Lower lobe of right lung (tissue), 2 donors: ENCODE results near the gene RING1. TPM values are rescaled to one million over a fixed set of nuclear protein-coding genes. Genes with fewer than 3 reads are reported as not detected.
"Not testable (repeated sequence)": the region's sequence is repeated elsewhere in the genome, so short reads cannot be mapped to it uniquely, and the experiment has no call there.

Experiments used
- ATAC-seq, 2 donors: fragments of 200-7000 bp; cut with Tn5 transposase; one replicate each; pipeline ENCODE4 v1.9.1; 2020 to 2022; ENCODE audit warnings: mild to moderate bottlenecking in 2 of 2, moderate library complexity in 2 of 2
- DNase-seq: peaks from one replicate; pipeline ENCODE4 v3.0.0-alpha.2; 2020
- H3K27ac ChIP-seq: fragments of 200-600 bp; one replicate; pipeline ENCODE4 v1.8.0; 2022
- H3K27me3 ChIP-seq: fragments of 200-600 bp; one replicate; pipeline ENCODE4 v1.8.0; 2022; ENCODE audit warnings: low read depth
- H3K36me3 ChIP-seq: fragments of 200-600 bp; one replicate; pipeline ENCODE4 v1.8.0; 2022; ENCODE audit warnings: mild to moderate bottlenecking
- H3K4me1 ChIP-seq: fragments of 200-600 bp; one replicate; pipeline ENCODE4 v1.8.0; 2022
- H3K4me3 ChIP-seq: fragments of 200-600 bp; one replicate; pipeline ENCODE4 v1.8.0; 2022; ENCODE audit warnings: mild to moderate bottlenecking
- H3K9me3 ChIP-seq: fragments of 200-600 bp; one replicate; pipeline ENCODE4 v1.8.0; 2022
- intact Hi-C: fragments of 100-400 bp; cut with DNase I; formaldehyde crosslinking; loops from one replicate; pipeline ENCODE4 v1.11.0; 2022
- total RNA-seq: library from RNA; stranded (reverse); fragmentation: NEBNext Ultra II Directional; extraction: Animal tissue kit (Norgen Biotek cat#: 25700); gene quantifications from one replicate; pipeline ENCODE4 v1.2.1, GENCODE V29; 2021
- TF ChIP-seq, protein P1 (sequence below): fragments of 200-600 bp; IDR thresholded peaks from one replicate; pipeline ENCODE4 v1.8.0; 2022; ENCODE audit warnings: antibody characterized with exemption, mild to moderate bottlenecking
- donor health status: DM: no; HTN: yes; CAD: no; lungs with severe emphysema.

RING1 gene
- total RNA-seq, 1 donor from 2014 or later = 43.1 TPM

GRCh38 chr6:33215271-33216116 is 7.2 kb downstream of the RING1 start:
- TF ChIP-seq, protein P1, sequence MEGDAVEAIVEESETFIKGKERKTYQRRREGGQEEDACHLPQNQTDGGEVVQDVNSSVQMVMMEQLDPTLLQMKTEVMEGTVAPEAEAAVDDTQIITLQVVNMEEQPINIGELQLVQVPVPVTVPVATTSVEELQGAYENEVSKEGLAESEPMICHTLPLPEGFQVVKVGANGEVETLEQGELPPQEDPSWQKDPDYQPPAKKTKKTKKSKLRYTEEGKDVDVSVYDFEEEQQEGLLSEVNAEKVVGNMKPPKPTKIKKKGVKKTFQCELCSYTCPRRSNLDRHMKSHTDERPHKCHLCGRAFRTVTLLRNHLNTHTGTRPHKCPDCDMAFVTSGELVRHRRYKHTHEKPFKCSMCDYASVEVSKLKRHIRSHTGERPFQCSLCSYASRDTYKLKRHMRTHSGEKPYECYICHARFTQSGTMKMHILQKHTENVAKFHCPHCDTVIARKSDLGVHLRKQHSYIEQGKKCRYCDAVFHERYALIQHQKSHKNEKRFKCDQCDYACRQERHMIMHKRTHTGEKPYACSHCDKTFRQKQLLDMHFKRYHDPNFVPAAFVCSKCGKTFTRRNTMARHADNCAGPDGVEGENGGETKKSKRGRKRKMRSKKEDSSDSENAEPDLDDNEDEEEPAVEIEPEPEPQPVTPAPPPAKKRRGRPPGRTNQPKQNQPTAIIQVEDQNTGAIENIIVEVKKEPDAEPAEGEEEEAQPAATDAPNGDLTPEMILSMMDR = no peak
- ATAC-seq (no peak), DNase-seq (no peak)
- intact Hi-C loops = no loop called here
- Histone ChIP-seq H3K27me3 (peaks cover 6% of the 10 kb centered on the region), H3K36me3 (peaks cover 5% of the 10 kb centered on the region), H3K4me3 (no peak overlapping the region), H3K27ac (no peak overlapping the region), H3K9me3 (no peaks in the 10 kb centered on the region), H3K4me1 (peaks cover 15% of the 10 kb centered on the region)

GRCh38 chr6:33216117-33216649 is 7.9 kb downstream of the RING1 start:
- intact Hi-C loops = no loop called here

DNA sequence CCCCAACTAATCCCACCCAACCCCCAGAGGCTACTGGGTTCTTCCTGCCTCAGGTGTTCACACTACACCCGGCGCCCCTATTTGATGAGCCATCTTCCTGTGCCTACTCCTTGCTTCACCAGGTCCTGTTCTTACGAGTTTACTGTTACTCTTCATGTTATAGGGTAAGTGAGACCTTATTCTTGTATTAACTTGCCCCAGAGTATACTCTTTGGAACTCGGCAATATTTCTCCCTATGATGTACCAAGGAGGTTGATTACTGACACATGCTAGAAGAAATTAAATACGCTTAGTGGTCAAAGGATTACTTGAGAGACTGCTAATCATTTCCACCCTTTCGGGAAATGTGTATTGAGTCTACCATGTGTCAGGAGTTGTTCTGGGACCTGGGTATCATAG is 8.9 kb downstream of the RING1 start:
- Histone ChIP-seq H3K4me1 (peaks cover 15% of the 10 kb centered on the region), H3K9me3 (no peaks in the 10 kb centered on the region), H3K27me3 (peaks cover 17% of the 10 kb centered on the region), H3K36me3 (no peaks in the 10 kb centered on the region), H3K4me3 (no peak overlapping the region), H3K27ac (no peak overlapping the region)
- TF ChIP-seq, protein P1 = no peak
- ATAC-seq (no peak), DNase-seq (no peak)
- intact Hi-C loops = no loop called here

More at GRCh38 chr6:33216117-33216649, 7.9 kb downstream of the RING1 start:
- ATAC-seq = no peak
- TF ChIP-seq, protein P1 = no peak
- Histone ChIP-seq H3K36me3 (no peaks in the 10 kb centered on the region), H3K9me3 (no peaks in the 10 kb centered on the region), H3K4me1 (peaks cover 15% of the 10 kb centered on the region), H3K4me3 (no peak overlapping the region), H3K27ac (no peak overlapping the region), H3K27me3 (peaks cover 8% of the 10 kb centered on the region)
- DNase-seq = no peak

DNA sequence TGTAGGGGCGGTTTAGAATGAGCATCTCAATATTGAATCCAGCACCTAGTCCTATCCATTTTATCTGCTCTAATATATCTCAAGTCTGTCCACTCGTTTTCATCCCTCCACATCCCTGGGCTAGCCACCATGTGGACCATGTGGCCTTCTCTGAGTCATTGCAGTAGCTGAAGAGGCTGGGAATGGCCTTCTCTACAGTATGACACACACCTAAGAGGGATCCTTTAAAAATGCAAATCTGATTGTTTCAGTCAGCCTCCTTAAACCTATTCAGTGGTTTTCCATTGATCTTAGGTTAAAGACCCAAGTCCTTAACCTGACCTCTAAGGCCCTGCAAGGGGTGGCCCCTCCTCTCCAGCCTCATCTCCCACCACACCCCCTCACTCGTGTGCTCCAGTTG is 9.4 kb downstream of the RING1 start:
- DNase-seq (no peak), ATAC-seq (no peak)
- intact Hi-C loops = no loop called here

DNA sequence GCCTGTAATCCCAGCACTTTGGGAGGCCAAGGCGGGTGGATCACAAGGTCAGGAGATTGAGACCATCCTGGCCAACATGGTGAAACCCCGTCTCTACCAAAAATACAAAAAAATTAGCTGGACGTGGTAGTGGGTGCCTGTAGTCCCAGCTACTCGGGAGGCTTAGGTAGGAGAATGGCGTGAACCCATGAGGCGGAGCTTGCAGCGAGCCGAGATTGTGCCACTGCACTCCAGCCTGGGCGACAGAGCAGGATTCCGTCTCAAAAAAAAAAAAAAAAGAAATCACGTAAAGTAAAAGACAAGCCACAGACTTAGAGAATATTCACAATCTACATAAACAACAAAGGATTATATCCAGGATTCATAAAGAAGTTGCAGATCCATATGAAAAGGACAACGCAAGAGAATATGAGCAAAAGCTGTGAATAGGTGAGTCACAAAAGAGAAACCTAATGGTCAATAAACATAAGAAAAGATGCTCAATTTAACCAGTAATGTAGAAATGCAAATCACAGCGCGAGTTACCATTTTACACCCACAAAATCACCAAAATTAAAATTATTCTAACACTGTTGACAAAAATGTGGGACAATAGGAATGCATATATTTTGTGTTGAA is 18.3 kb downstream of the RING1 start:
- H3K9me3 ChIP-seq, H3K27ac ChIP-seq, DNase-seq, H3K36me3 ChIP-seq, intact Hi-C loops, H3K4me3 ChIP-seq, ATAC-seq, H3K4me1 ChIP-seq: not testable (repeated sequence)
- peaks cover 17% of the 10 kb centered on the region for H3K27me3 ChIP-seq

More for the DNA sequence above, 9.4 kb downstream of the RING1 start:
- Histone ChIP-seq H3K27ac (no peak overlapping the region), H3K27me3 (peaks cover 17% of the 10 kb centered on the region), H3K4me1 (peaks cover 14% of the 10 kb centered on the region), H3K36me3 (no peaks in the 10 kb centered on the region), H3K4me3 (no peak overlapping the region), H3K9me3 (no peaks in the 10 kb centered on the region)
- TF ChIP-seq, protein P1 = no peak

DNA sequence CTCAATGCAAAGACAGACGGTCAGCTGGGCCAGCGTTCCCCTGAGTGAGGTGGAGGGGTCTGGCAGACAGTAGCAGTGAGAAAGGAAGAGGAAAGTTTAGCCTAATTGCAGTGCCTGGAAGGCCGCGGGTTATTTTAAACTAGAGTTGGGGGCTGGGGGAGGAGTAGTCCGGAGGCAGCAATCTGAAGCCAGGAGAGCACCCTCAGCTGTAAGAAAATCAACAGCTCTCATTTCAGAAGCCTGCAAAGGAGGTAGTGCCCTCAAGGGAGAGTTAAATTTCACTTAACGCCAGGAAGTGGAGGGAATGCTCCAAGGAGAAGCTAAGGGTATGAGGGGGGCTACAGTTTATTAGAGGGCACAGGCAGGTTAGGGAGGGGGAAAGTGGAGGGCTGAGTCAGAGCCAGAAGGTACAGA is 26.9 kb downstream of the RING1 start:
- DNase-seq = no peak
- H3K9me3 ChIP-seq = no peaks in the 10 kb centered on the region
- no peak overlapping the region for H3K4me3 ChIP-seq
- ATAC-seq = no peak
- H3K27ac ChIP-seq = no peak overlapping the region
- no peaks in the 10 kb centered on the region for H3K4me1 ChIP-seq
- TF ChIP-seq, protein P1 = no peak
- peaks cover 18% of the 10 kb centered on the region for H3K27me3 ChIP-seq
- no peaks in the 10 kb centered on the region for H3K36me3 ChIP-seq
- intact Hi-C loops = no loop called here
